Stomach (tissue), 4 donors: ENCODE results near the gene DPP7.

ENCODE experiments used
- CTCF ChIP-seq, 7 experiments: fragments of 450-650 bp in 4 of 7; fragments of 200-600 bp in 3 of 7; sonication (generic) in 3 of 7; IDR thresholded peaks; one replicate each; pipeline ENCODE4 v1.5.1; 2016 to 2019; ENCODE audit warnings: antibody characterized with exemption in 7 of 7, control low read depth in 2 of 7, mild to moderate bottlenecking in 1 of 7
- EP300 ChIP-seq: sonication (generic); formaldehyde crosslinking; IDR thresholded peaks from one replicate; pipeline ENCODE4 v1.6.1; 2017; ENCODE audit warnings: antibody characterized with exemption
- POLR2A ChIP-seq, 4 donors: fragments of 450-650 bp; IDR thresholded peaks; one replicate each; pipeline ENCODE4 v1.6.1; 2016; ENCODE audit warnings: antibody characterized with exemption in 4 of 4, control low read depth in 2 of 4, mild to moderate bottlenecking in 1 of 4, moderate library complexity in 1 of 4

GRCh38 chr9:137109250-137110146, 5.0 kb downstream of the DPP7 start:
- TF ChIP-seq POLR2A (IDR thresholded peaks at IDR 0.05), result no peak
- no peak for TF ChIP-seq CTCF (IDR thresholded peaks at IDR 0.05)
- TF ChIP-seq EP300, result no peak
